Lower leg skin (tissue), 3 donors: ENCODE data around the gene WWOX.

Experiments
- POLR2A ChIP-seq, 2 donors: fragments of 450-650 bp; IDR thresholded peaks; one replicate each; pipeline ENCODE4 v1.6.1; 2016 to 2017; ENCODE audit warnings: antibody characterized with exemption in 2 of 2, mild to moderate bottlenecking in 1 of 2, moderate library complexity in 1 of 2
- TF ChIP-seq, protein P1 (sequence below), 3 donors: fragments of 450-650 bp; IDR thresholded peaks; one replicate each; pipeline ENCODE4 v1.5.1; 2016; ENCODE audit warnings: antibody characterized with exemption in 3 of 3, mild to moderate bottlenecking in 3 of 3, moderate library complexity in 2 of 3

DNA sequence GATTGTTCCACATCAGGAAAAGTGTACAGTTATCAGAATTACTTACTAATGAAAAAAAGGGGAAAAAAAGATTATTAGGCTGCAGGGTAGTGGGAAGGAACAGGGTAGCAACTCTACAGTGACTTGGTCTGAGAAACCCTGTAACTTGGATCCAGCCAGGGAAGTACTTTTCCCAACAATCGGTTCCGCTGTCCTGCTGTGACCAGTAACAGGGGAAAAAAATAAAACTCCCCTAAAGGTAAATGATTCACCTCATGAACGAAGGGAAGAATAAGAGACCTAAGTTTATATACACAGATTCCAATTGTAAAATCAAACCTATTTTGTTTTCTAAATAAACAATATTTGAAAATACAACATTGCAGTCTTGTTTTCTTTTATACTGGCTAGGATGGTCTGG, 189.9 kb downstream of the WWOX start:
- TF ChIP-seq, protein P1, sequence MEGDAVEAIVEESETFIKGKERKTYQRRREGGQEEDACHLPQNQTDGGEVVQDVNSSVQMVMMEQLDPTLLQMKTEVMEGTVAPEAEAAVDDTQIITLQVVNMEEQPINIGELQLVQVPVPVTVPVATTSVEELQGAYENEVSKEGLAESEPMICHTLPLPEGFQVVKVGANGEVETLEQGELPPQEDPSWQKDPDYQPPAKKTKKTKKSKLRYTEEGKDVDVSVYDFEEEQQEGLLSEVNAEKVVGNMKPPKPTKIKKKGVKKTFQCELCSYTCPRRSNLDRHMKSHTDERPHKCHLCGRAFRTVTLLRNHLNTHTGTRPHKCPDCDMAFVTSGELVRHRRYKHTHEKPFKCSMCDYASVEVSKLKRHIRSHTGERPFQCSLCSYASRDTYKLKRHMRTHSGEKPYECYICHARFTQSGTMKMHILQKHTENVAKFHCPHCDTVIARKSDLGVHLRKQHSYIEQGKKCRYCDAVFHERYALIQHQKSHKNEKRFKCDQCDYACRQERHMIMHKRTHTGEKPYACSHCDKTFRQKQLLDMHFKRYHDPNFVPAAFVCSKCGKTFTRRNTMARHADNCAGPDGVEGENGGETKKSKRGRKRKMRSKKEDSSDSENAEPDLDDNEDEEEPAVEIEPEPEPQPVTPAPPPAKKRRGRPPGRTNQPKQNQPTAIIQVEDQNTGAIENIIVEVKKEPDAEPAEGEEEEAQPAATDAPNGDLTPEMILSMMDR (IDR thresholded peaks at IDR 0.05): no peak
- no peak for TF ChIP-seq POLR2A (IDR thresholded peaks at IDR 0.05)
